Upper lobe of right lung (tissue), 1 donor: ENCODE results near the gene LZTS2. TPM values are rescaled to one million over a fixed set of nuclear protein-coding genes. Genes with fewer than 3 reads are reported as not detected.
A peak's percentile ranks its signal among the peaks of the same experiment; 100 is the strongest.

Experiments
- ATAC-seq: fragments of 200-7000 bp; cut with Tn5 transposase; one replicate; pipeline ENCODE4 v1.9.1; 2020; ENCODE audit warnings: mild to moderate bottlenecking, moderate library complexity
- DNase-seq: peaks from one replicate; pipeline ENCODE4 v3.0.0-alpha.2; 2020
- H3K27ac ChIP-seq: fragments of 200-600 bp; one replicate; pipeline ENCODE4 v1.8.0; 2022
- H3K27me3 ChIP-seq: fragments of 200-600 bp; one replicate; pipeline ENCODE4 v1.8.0; 2022; ENCODE audit warnings: mild to moderate bottlenecking
- H3K36me3 ChIP-seq: fragments of 200-600 bp; one replicate; pipeline ENCODE4 v1.8.0; 2022
- H3K4me1 ChIP-seq: fragments of 200-600 bp; one replicate; pipeline ENCODE4 v1.8.0; 2022
- H3K4me3 ChIP-seq: fragments of 200-600 bp; one replicate; pipeline ENCODE4 v1.8.0; 2022; ENCODE audit warnings: mild to moderate bottlenecking
- H3K9me3 ChIP-seq: fragments of 200-600 bp; one replicate; pipeline ENCODE4 v1.8.0; 2022
- CTCF ChIP-seq: fragments of 200-600 bp; IDR thresholded peaks from one replicate; pipeline ENCODE4 v1.8.0; 2022; ENCODE audit warnings: antibody characterized with exemption
- intact Hi-C: fragments of 100-400 bp; cut with DNase I; formaldehyde crosslinking; loops from one replicate; pipeline ENCODE4 v1.11.0; 2022
- total RNA-seq: library from RNA; stranded (reverse); fragmentation: NEBNext Ultra II Directional; extraction: Animal tissue kit (Norgen Biotek cat#: 25700); gene quantifications from one replicate; pipeline ENCODE4 v1.2.1, GENCODE V29; 2021
- donor health status: DM: no; HTN: yes; CAD: no; lungs with severe emphysema.

The LZTS2 gene
- total RNA-seq, 1 donor from 2014 or later, result 50.0 TPM

DNA sequence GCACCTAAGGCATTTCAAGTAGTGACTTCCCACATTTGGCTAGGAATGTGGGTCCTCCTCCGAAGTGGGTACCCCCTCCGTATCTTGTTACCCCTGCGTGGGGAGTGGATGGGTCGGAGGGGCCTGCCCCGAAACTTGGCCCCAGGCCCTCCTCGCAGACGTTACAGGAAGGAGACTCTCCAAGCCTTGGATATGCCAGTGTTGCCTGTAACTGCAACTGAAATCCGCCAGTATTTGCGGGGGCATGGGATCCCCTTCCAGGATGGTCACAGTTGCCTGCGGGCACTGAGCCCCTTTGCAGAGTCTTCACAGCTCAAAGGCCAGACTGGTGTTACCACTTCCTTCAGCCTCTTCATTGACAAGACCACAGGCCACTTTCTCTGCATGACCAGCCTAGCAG lies 11.4 kb upstream of the LZTS2 start:
- intact Hi-C loops, result no loop called here
- no peak for TF ChIP-seq CTCF
- no peaks in the 10 kb centered on the region for H3K9me3 ChIP-seq
- ATAC-seq, result no peak
- no peak for DNase-seq
- H3K27me3 ChIP-seq, result no peaks in the 10 kb centered on the region
- H3K36me3 ChIP-seq, result peaks cover 40% of the 10 kb centered on the region
- H3K27ac ChIP-seq, result no peak overlapping the region
- peaks cover 21% of the 10 kb centered on the region for H3K4me1 ChIP-seq
- peak overlapping the region; percentile 76 for H3K4me3 ChIP-seq

DNA sequence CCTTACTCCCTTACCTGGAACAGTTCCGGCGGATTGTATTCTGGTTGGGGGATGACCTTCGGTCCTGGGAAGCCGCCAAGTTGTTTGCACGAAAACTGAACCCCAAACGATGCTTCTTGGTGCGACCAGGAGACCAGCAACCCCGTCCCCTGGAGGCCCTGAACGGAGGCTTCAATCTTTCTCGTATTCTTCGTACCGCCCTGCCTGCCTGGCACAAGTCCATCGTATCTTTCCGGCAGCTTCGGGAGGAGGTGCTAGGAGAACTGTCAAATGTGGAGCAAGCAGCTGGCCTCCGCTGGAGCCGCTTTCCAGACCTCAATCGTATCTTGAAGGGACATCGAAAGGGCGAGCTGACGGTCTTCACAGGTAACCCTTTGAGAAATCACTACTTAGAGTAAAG lies 10.5 kb upstream of the LZTS2 start:
- intact Hi-C loops, result no loop called here
- no peak for TF ChIP-seq CTCF
- Histone ChIP-seq H3K9me3 (no peaks in the 10 kb centered on the region), H3K27ac (no peak overlapping the region), H3K36me3 (peaks cover 37% of the 10 kb centered on the region), H3K4me1 (peaks cover 21% of the 10 kb centered on the region), H3K27me3 (no peaks in the 10 kb centered on the region), H3K4me3 (no peak overlapping the region)
- no peak for DNase-seq
- ATAC-seq, result no peak

GRCh38 chr10:100993986-100994708 lies 5.5 kb upstream of the LZTS2 start:
- Histone ChIP-seq H3K4me1 (peaks cover 22% of the 10 kb centered on the region), H3K9me3 (no peaks in the 10 kb centered on the region), H3K27ac (no peak overlapping the region), H3K36me3 (peaks cover 27% of the 10 kb centered on the region), H3K27me3 (no peaks in the 10 kb centered on the region), H3K4me3 (no peak overlapping the region)
- intact Hi-C loops, result no loop called here
- TF ChIP-seq CTCF, result peak; percentile 70
- no peak for DNase-seq
- ATAC-seq, result no peak

- H3K4me3 ChIP-seq, result no peak overlapping the region
- H3K9me3 ChIP-seq, result no peaks in the 10 kb centered on the region
- H3K27ac ChIP-seq, result no peak overlapping the region
- peaks cover 20% of the 10 kb centered on the region for H3K4me1 ChIP-seq
- TF ChIP-seq CTCF, result no peak
- DNase-seq, result no peak
- no peaks in the 10 kb centered on the region for H3K27me3 ChIP-seq
- peaks cover 27% of the 10 kb centered on the region for H3K36me3 ChIP-seq
- intact Hi-C loops, result no loop called here
- no peak for ATAC-seq
Measured at GRCh38 chr10:100995181-100995580, 4.4 kb upstream of the LZTS2 start.

DNA sequence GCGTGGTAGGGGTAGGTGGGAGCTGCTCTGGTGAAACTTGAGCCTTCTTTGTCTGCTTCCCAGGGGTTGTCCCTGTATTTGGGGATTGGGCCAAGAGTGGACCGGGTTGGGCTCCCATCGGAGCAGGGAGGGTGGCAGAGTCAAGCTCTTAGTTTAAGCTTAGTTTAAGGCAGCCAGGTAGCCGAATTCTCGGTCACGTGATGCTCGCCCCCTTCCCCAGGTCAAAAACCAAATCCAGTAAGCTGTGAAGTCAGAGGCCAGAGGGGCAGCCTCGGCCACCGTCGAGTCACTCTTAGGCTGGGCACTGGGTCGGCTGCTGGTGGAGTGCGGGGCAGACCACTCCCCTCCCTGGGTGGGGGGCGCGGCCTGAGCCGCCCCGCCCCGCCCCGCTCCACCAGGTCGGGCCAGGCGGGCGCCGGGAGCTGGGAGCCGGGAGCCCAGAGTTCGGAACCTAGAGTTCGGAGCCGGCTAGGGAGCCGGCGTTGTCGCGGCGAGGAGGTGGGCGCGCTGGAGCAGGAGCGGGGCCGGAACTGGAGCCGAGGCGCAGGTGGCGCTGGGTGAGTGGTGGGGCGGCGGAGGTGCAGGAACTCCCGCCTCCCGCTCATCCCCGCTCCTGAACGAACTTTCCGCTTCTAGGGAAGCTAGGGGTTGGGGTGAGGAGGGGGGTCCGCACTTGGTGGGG lies 2.8 kb upstream of the LZTS2 start:
- ATAC-seq, result peak; percentile 22
- Histone ChIP-seq H3K4me1 (peaks cover 36% of the 10 kb centered on the region), H3K27me3 (no peaks in the 10 kb centered on the region), H3K36me3 (peaks cover 14% of the 10 kb centered on the region), H3K27ac (peak overlapping the region; percentile 99), H3K4me3 (peak overlapping the region; percentile 92), H3K9me3 (no peaks in the 10 kb centered on the region)
- peak; percentile 76 for DNase-seq
- TF ChIP-seq CTCF, result no peak
- intact Hi-C loops, result no loop called here
